GM12874 (cell line): ENCODE results near the gene E2F4.

ENCODE experiments used
- TF ChIP-seq, protein P1 (sequence below): IDR thresholded peaks from 2 replicates; pipeline ENCODE4 v1.5.1; 2011; ENCODE audit warnings: low read depth, mild to moderate bottlenecking, control low read depth, low read length, moderate library complexity; ENCODE audit not compliant: insufficient read depth

Gene E2F4, protein sequence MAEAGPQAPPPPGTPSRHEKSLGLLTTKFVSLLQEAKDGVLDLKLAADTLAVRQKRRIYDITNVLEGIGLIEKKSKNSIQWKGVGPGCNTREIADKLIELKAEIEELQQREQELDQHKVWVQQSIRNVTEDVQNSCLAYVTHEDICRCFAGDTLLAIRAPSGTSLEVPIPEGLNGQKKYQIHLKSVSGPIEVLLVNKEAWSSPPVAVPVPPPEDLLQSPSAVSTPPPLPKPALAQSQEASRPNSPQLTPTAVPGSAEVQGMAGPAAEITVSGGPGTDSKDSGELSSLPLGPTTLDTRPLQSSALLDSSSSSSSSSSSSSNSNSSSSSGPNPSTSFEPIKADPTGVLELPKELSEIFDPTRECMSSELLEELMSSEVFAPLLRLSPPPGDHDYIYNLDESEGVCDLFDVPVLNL

DNA sequence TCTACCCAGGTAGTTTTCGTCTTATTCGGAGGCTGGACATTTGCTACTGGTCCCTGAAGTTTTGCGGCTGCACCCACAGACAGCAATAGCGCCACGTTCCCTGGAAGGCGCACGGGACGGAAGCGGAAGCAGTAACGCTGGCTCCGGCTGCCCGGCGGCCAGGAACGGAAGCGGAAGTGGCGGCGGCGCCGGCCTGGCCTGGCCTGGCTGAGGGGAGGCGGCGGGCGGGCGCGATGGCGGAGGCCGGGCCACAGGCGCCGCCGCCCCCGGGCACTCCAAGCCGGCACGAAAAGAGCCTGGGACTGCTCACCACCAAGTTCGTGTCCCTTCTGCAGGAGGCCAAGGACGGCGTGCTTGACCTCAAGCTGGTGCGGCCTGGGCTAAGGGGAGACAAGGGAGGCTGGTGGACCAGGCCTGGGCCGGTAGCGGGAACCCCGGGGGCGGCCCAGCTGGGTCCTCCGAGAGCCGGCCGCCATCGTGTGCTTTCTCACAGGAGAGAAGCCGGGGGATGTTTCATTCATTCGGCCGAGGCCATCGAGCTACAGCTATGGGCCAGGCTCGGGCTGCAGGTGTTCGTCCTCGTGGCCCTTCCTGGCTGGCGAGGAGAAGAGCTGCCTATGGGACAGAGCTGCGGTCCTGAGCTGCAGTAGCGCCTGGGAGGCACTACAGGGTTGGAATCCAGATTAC is at the start of gene E2F4:
Gene E2F4, plus strand, starts transcription at position 161 of the 687 bp plus-strand sequence. Its CDS starts 73 bp downstream, at position 234.
- TF ChIP-seq, protein P1, sequence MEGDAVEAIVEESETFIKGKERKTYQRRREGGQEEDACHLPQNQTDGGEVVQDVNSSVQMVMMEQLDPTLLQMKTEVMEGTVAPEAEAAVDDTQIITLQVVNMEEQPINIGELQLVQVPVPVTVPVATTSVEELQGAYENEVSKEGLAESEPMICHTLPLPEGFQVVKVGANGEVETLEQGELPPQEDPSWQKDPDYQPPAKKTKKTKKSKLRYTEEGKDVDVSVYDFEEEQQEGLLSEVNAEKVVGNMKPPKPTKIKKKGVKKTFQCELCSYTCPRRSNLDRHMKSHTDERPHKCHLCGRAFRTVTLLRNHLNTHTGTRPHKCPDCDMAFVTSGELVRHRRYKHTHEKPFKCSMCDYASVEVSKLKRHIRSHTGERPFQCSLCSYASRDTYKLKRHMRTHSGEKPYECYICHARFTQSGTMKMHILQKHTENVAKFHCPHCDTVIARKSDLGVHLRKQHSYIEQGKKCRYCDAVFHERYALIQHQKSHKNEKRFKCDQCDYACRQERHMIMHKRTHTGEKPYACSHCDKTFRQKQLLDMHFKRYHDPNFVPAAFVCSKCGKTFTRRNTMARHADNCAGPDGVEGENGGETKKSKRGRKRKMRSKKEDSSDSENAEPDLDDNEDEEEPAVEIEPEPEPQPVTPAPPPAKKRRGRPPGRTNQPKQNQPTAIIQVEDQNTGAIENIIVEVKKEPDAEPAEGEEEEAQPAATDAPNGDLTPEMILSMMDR: no peak

DNA sequence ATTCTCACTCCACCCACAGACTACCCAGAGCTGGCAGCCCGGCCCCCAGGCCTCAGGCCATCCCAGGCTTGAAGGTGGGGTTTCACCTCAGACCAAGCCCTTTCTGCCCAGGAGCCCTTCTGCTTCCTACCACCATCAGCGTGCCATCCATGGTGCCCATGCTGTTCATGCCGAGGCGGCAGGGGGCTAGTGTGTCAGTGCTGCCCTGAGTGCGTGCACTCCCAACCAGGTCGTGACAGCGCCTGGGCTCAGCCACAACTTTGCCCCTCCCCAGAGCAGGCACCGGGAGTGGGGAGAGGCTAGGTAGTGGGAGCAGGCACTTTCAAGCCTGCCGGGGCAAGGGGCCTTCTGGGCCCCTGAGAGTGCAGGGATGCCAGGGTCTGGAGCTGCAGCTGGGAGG is 49.6 kb upstream of the E2F4 start:
- TF ChIP-seq, protein P1: no peak

DNA sequence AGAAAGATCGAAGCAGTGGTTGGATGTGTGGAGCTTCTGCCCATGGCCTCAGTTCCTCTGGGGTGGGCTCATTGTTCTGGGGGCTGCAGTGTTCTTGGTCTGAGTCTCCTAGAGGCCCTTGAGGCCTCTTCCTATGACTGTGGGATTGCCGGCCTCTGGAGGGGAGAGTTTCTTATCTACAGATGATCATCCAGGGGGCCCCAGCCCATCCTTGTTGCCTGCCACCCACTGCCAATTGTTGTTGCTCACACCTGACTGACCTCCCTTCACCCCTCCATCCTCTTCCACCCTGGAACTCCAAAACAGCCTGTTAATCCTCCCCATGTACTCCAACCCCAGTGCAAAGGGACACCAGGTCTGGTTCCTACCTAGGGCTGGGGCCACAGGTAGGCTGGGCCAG is 47.0 kb upstream of the E2F4 start:
- TF ChIP-seq, protein P1: no peak

DNA sequence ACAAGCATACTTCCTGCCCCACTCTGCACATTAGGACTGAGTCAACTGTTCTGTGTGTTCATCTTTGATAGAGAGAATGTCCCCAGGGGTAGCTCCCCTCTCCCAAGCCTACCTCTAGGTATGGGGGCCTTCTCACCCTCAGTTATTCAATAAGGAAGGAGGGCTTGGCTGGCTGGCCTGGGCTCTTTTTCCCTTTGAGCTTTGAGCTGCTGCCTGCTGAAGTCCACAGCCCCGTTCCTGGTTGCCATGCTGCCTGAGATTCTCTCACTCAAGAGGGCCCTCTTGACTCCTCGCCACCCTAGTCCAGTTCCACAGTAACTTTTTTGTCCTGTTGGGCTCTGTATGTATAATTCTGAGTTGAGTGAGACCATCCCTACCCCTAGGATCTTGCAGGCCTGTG is 46.2 kb upstream of the E2F4 start:
- TF ChIP-seq, protein P1: no peak

DNA sequence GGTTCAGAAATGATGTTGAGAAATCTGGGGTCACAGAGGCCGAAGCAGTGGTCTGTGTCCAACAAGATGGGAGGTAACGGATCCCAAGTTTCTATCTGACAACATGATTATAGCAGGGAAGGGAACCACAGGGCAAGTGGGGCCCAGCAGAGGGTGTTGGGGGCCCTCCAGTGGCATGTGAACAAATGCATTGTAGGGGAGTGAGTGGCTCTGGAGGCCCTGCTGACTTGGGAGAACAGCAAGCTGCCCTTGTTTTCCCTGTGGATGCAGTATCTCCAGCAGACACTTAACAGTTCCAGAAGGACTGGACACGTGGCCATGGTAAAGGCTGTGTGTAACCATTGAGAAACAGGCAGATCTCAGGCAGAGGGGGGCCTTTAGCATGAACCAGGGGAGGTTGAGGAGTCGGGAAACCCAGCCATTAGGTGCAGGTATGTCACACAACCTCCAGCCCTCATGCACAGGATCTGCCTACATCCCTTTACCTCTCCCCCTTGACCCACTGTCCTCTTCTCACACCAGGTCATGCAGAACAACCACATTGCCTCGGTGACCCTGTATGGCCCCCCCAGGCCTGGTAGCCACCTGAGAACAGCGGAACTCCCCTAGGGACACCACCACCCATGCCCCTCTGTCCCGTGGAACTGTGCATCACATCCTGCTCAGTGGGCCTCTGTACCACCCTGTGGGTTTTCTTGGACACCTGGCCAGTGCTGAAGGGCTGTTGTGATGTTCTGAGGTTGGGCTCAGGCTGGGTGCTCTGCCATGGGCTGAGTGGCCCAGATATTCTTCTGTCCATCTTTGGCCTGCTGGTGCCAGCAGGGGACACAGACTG is 45.2 kb upstream of the E2F4 start:
- TF ChIP-seq, protein P1: no peak

DNA sequence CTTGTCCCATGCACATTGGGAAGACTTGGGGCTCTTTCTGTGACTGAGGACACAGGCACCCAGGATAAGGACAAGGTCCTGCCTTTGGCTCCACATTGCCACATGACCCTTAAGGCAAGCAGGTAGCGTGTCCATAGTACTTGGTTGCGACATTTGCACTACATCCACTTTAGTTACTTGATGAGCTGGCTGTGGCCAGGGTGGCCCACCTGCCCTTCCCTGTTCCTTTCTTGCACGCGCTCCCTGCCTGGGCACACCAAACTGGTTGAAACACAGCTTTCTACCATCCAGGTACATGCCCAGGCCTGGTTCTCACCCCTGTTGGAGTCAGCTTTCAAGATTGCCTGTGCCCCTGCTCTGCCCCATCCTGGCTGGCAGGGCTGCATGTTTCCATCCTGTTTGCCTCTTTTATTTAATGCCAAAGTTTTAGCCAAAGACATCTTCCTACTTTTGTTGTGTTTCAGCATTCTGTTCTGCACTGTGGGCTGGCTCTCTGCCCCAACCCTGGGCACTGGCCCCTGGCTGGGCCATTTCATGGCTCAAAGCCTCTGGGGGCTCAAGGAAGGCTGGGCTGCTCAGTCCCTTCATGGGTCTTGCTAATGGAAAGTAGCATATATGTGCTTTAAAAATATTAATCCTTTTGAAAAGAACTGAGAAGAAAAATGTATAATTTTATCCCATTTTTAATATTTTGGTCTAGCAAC is 44.4 kb upstream of the E2F4 start:
- TF ChIP-seq, protein P1: no peak
